MM.1S (cell line): ENCODE results near the gene NEK8.

Experiments
- DNase-seq: peaks from one replicate; pipeline ENCODE4 v3.0.0-alpha.2; 2015
- H2AFZ ChIP-seq: fragments of 300-600 bp; sonication (generic); 2 replicates; pipeline ENCODE4 v1.6.0; 2016; ENCODE audit warnings: antibody characterized with exemption, low read length
- H3F3A ChIP-seq: fragments of 300-600 bp; sonication (generic); 2 replicates; pipeline ENCODE4 v1.6.1; 2016; ENCODE audit warnings: mild to moderate bottlenecking, antibody characterized with exemption, low read length, moderate library complexity, mixed read lengths; ENCODE audit not compliant: insufficient read depth
- H3K27ac ChIP-seq: fragments of 300-600 bp; sonication (generic); 2 replicates; pipeline ENCODE4 v1.5.1; 2016; ENCODE audit warnings: mild to moderate bottlenecking, low read length
- H3K27me3 ChIP-seq: fragments of 300-600 bp; sonication (generic); replicated peaks from 2 replicates; pipeline ENCODE4 v1.6.0; 2016; ENCODE audit warnings: low read length; ENCODE audit not compliant: insufficient read depth
- H3K36me3 ChIP-seq: fragments of 300-600 bp; sonication (generic); replicated peaks from 2 replicates; pipeline ENCODE4 v1.6.1; 2016; ENCODE audit warnings: mild to moderate bottlenecking, low read length, mixed read lengths; ENCODE audit not compliant: insufficient read depth
- H3K4me1 ChIP-seq: fragments of 300-600 bp; sonication (generic); 2 replicates; pipeline ENCODE4 v1.6.1; 2016; ENCODE audit warnings: low read length, mixed read lengths
- H3K4me2 ChIP-seq: fragments of 300-600 bp; sonication (generic); 2 replicates; pipeline ENCODE4 v1.6.0; 2016; ENCODE audit warnings: low read depth, low read length
- H3K4me3 ChIP-seq: fragments of 300-600 bp; sonication (generic); 2 replicates; pipeline ENCODE4 v1.5.1; 2016; ENCODE audit warnings: low read length, mixed read lengths
- H3K79me2 ChIP-seq: fragments of 300-600 bp; sonication (generic); 2 replicates; pipeline ENCODE4 v1.6.1; 2016; ENCODE audit warnings: mixed run types, low read length, mixed read lengths
- H3K9ac ChIP-seq: fragments of 300-600 bp; sonication (generic); 2 replicates; pipeline ENCODE4 v1.6.1; 2016; ENCODE audit warnings: low read length, mixed read lengths
- H3K9me2 ChIP-seq: fragments of 300-600 bp; sonication (generic); replicated peaks from 2 replicates; pipeline ENCODE4 v1.6.1; 2016; ENCODE audit warnings: mild to moderate bottlenecking, low read length, mixed read lengths; ENCODE audit not compliant: insufficient read depth
- H3K9me3 ChIP-seq: fragments of 300-600 bp; sonication (generic); replicated peaks from 2 replicates; pipeline ENCODE4 v1.6.1; 2016; ENCODE audit warnings: mild to moderate bottlenecking, low read length, mixed read lengths; ENCODE audit not compliant: insufficient read depth
- H4K20me1 ChIP-seq: fragments of 300-600 bp; sonication (generic); 2 replicates; pipeline ENCODE4 v1.6.1; 2016; ENCODE audit warnings: mild to moderate bottlenecking, low read length, moderate library complexity, mixed read lengths; ENCODE audit not compliant: insufficient read depth
- EZH2 ChIP-seq: fragments of 300-600 bp; sonication (generic); optimal IDR thresholded peaks from 2 replicates; pipeline ENCODE3; 2017; ENCODE audit warnings: low read depth, mild to moderate bottlenecking, antibody characterized with exemption, low read length, mixed read lengths
- EZH2phosphoT487 ChIP-seq: fragments of 300-600 bp; sonication (generic); IDR thresholded peaks from 2 replicates; pipeline ENCODE4 v1.6.1; 2018; ENCODE audit warnings: antibody characterized with exemption, low read length
- TF ChIP-seq, protein P1 (sequence below): fragments of 300-600 bp; sonication (generic); IDR thresholded peaks from 2 replicates; pipeline ENCODE4 v1.5.1; 2016; ENCODE audit warnings: antibody characterized with exemption, low read length, mixed read lengths

Gene NEK8

GRCh38 chr17:28689011-28689410, 39.6 kb upstream of the NEK8 start:
- no peaks in the 10 kb centered on the region for H3K27me3 ChIP-seq
- TF ChIP-seq, protein P1, sequence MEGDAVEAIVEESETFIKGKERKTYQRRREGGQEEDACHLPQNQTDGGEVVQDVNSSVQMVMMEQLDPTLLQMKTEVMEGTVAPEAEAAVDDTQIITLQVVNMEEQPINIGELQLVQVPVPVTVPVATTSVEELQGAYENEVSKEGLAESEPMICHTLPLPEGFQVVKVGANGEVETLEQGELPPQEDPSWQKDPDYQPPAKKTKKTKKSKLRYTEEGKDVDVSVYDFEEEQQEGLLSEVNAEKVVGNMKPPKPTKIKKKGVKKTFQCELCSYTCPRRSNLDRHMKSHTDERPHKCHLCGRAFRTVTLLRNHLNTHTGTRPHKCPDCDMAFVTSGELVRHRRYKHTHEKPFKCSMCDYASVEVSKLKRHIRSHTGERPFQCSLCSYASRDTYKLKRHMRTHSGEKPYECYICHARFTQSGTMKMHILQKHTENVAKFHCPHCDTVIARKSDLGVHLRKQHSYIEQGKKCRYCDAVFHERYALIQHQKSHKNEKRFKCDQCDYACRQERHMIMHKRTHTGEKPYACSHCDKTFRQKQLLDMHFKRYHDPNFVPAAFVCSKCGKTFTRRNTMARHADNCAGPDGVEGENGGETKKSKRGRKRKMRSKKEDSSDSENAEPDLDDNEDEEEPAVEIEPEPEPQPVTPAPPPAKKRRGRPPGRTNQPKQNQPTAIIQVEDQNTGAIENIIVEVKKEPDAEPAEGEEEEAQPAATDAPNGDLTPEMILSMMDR: no peak
- no peak for TF ChIP-seq EZH2phosphoT487
- TF ChIP-seq EZH2: no peak
- no peak overlapping the region for H2AFZ ChIP-seq
- no peaks in the 10 kb centered on the region for H3F3A ChIP-seq
- H3K27ac ChIP-seq: no peak overlapping the region
- no peaks in the 10 kb centered on the region for H4K20me1 ChIP-seq
- H3K4me3 ChIP-seq: no peak overlapping the region
- no peak overlapping the region for H3K4me2 ChIP-seq
- H3K36me3 ChIP-seq: peaks cover 31% of the 10 kb centered on the region
- no peak overlapping the region for H3K9ac ChIP-seq
- H3K4me1 ChIP-seq: no peaks in the 10 kb centered on the region
- DNase-seq: no peak
- H3K9me2 ChIP-seq: no peaks in the 10 kb centered on the region
- H3K9me3 ChIP-seq: no peaks in the 10 kb centered on the region
- no peaks in the 10 kb centered on the region for H3K79me2 ChIP-seq

GRCh38 chr17:28693869-28694268, 34.7 kb upstream of the NEK8 start:
- H4K20me1 ChIP-seq: no peaks in the 10 kb centered on the region
- H2AFZ ChIP-seq: no peak overlapping the region
- H3K79me2 ChIP-seq: no peaks in the 10 kb centered on the region
- peaks cover 15% of the 10 kb centered on the region for H3K36me3 ChIP-seq
- no peak overlapping the region for H3K4me2 ChIP-seq
- H3K9me3 ChIP-seq: no peaks in the 10 kb centered on the region
- TF ChIP-seq EZH2 (no peak), EZH2phosphoT487 (no peak)
- TF ChIP-seq, protein P1: no peak
- no peaks in the 10 kb centered on the region for H3K9me2 ChIP-seq
- no peak overlapping the region for H3K4me3 ChIP-seq
- no peak overlapping the region for H3K27ac ChIP-seq
- no peaks in the 10 kb centered on the region for H3K27me3 ChIP-seq
- no peak for DNase-seq
- H3K9ac ChIP-seq: no peak overlapping the region
- no peaks in the 10 kb centered on the region for H3K4me1 ChIP-seq
- H3F3A ChIP-seq: no peaks in the 10 kb centered on the region

GRCh38 chr17:28698253-28698941, 30.2 kb upstream of the NEK8 start:
- Histone ChIP-seq H2AFZ (no peak overlapping the region), H3K79me2 (no peaks in the 10 kb centered on the region), H3K9ac (no peak overlapping the region), H3K9me3 (no peaks in the 10 kb centered on the region), H3K36me3 (peaks cover 9% of the 10 kb centered on the region), H3K4me3 (no peak overlapping the region), H3K4me1 (no peaks in the 10 kb centered on the region), H3K27me3 (no peaks in the 10 kb centered on the region), H3K9me2 (no peaks in the 10 kb centered on the region), H4K20me1 (no peaks in the 10 kb centered on the region), H3F3A (no peaks in the 10 kb centered on the region), H3K4me2 (no peak overlapping the region), H3K27ac (no peak overlapping the region)
- TF ChIP-seq, protein P1: no peak
- no peak for TF ChIP-seq EZH2phosphoT487
- no peak for DNase-seq
